GM10248 (cell line): Measurements from ENCODE around the gene PGD.

Experiments used
- CTCF ChIA-PET: fragments of 300-600 bp; sonication (Branson Sonifier 250); formaldehyde crosslinking; extraction: SDS; loops from one replicate; lab custom pipeline; 2021; ENCODE audit warnings: antibody characterized with exemption; lab: Yijun Ruan, JAX
- POLR2A ChIA-PET: fragments of 350-650 bp; sonication (Branson Sonifier 250); formaldehyde crosslinking; extraction: SDS; loops from one replicate; lab custom pipeline; 2020; ENCODE audit warnings: antibody characterized with exemption; lab: Yijun Ruan, JAX
- DNase-seq: peaks from one replicate; pipeline ENCODE4 v3.0.0; 2012; ENCODE audit errors: extremely low spot score
- CTCF ChIP-seq: IDR thresholded peaks from 2 replicates; pipeline ENCODE4 v1.5.1; 2012; ENCODE audit warnings: mild to moderate bottlenecking, low read depth; ENCODE audit errors: extremely low read depth, missing control alignments, control extremely low read depth

Gene PGD

GRCh38 chr1:10380594-10381275 lies 18.1 kb upstream of the PGD start:
- no peak for DNase-seq
- no peak for TF ChIP-seq CTCF
- ChIA-PET POLR2A (no interaction called here), CTCF (interaction anchor here (1.4 to 2.3 kb wide), 4 partner anchors 10 to 49 kb away, joined by 3 to 6 read pairs (median 5); partner anchors contain the start of gene CENPS)

GRCh38 chr1:10383630-10384029 lies 15.2 kb upstream of the PGD start:
- no peak for DNase-seq
- CTCF ChIA-PET, result no interaction called here
- TF ChIP-seq CTCF, result no peak
- POLR2A ChIA-PET, result no interaction called here

- ChIA-PET POLR2A (no interaction called here), CTCF (interaction anchor here (2.0 kb wide), 1 partner anchor 10 kb away, joined by 6 read pairs; no protein-coding TSS in a partner anchor)
- DNase-seq, result no peak
- TF ChIP-seq CTCF, result no peak
Measured at GRCh38 chr1:10384219-10384618, 14.6 kb upstream of the PGD start.

GRCh38 chr1:10386761-10387676 lies 11.8 kb upstream of the PGD start:
- POLR2A ChIA-PET, result interaction anchor here (0.6 kb wide), 3 partner anchors 43 to 1663 kb away, joined by 3 to 6 read pairs (median 5); no protein-coding TSS in a partner anchor
- CTCF ChIA-PET, result interaction anchor here (1.7 to 3.8 kb wide), 3 partner anchors 9 to 107 kb away, joined by 6 to 13 read pairs (median 13); partner anchors contain the start of gene CENPS
- no peak for DNase-seq
- no peak for TF ChIP-seq CTCF

- peak; percentile 46 for DNase-seq
- TF ChIP-seq CTCF, result no peak
- ChIA-PET CTCF (interaction anchor here (1.2 to 3.8 kb wide), 5 partner anchors 10 to 106 kb away, joined by 3 to 13 read pairs (median 6); partner anchors contain the start of genes CENPS and PGD), POLR2A (interaction anchor here (0.6 to 1.3 kb wide), 4 partner anchors 11 to 1664 kb away, joined by 3 to 6 read pairs (median 4); partner anchors contain the start of gene PGD)
Measured at GRCh38 chr1:10387677-10388386, 11.0 kb upstream of the PGD start.
